ENCODE results near the gene GALNT7. TPM values are rescaled to one million over a fixed set of nuclear protein-coding genes. Genes with fewer than 3 reads are reported as not detected.

GALNT7 gene
- total RNA-seq, 1 experiment from 2014 or later: 13.8 TPM

GRCh38 chr4:173264245-173264644 is 95.6 kb downstream of the GALNT7 start:
- H3K27ac ChIP-seq (ENCODE audit: low read length): no peak overlapping the region
- no peak overlapping the region for H3K4me2 ChIP-seq (ENCODE audit: low read length)
- H3K9me3 ChIP-seq (ENCODE audit: low read length): no peaks in the 10 kb centered on the region
- ChIA-PET POLR2A (ENCODE audit: unreplicated experiment) (no interaction called here), CTCF (no interaction called here)
- no peaks in the 10 kb centered on the region for H3K9me2 ChIP-seq (replicated peaks; ENCODE audit: low read length)
- no peaks in the 10 kb centered on the region for H3K4me1 ChIP-seq (ENCODE audit: insufficient read depth, low read length)
- intact Hi-C loops (cut with micrococcal nuclease): no loop called here
- no peaks in the 10 kb centered on the region for H3K27me3 ChIP-seq (ENCODE audit: low read length)
- H3F3A ChIP-seq (ENCODE audit: low read length, unreplicated experiment): no peaks in the 10 kb centered on the region
- H4K20me1 ChIP-seq (ENCODE audit: low read length): no peaks in the 10 kb centered on the region
- DNase-seq: no peak
- TF ChIP-seq CTCF (conservative IDR thresholded peaks at IDR 0.05; ENCODE audit: low read depth, low read length) (no peak), EZH2phosphoT487 (IDR thresholded peaks at IDR 0.05; ENCODE audit: borderline replicate concordance, low read length) (no peak), EZH2 (IDR thresholded peaks at IDR 0.05; ENCODE audit: low read length, unreplicated experiment) (no peak)
- no peak overlapping the region for H2AFZ ChIP-seq (ENCODE audit: low read length)
- BruUV-seq (replicated peaks): no TSS peak
- H3K4me3 ChIP-seq (ENCODE audit: low read length): no peak overlapping the region
- no peak overlapping the region for H3K9ac ChIP-seq (ENCODE audit: low read length)
- no peaks in the 10 kb centered on the region for H3K79me2 ChIP-seq (ENCODE audit: low read length)
- no peak for ATAC-seq
- H3K36me3 ChIP-seq (ENCODE audit: low read depth, low read length): no peaks in the 10 kb centered on the region

GRCh38 chr4:173264684-173265185 is 96.1 kb downstream of the GALNT7 start:
- no peak overlapping the region for H3K27ac ChIP-seq (ENCODE audit: low read length)
- CTCF ChIA-PET: no interaction called here

More at GRCh38 chr4:173264684-173265185, 96.1 kb downstream of the GALNT7 start:
- Histone ChIP-seq H3K9ac (ENCODE audit: low read length) (no peak overlapping the region), H3F3A (ENCODE audit: low read length, unreplicated experiment) (no peaks in the 10 kb centered on the region), H3K4me3 (ENCODE audit: low read length) (no peak overlapping the region), H3K36me3 (ENCODE audit: low read depth, low read length) (no peaks in the 10 kb centered on the region), H3K9me3 (ENCODE audit: low read length) (no peaks in the 10 kb centered on the region), H3K27me3 (ENCODE audit: low read length) (no peaks in the 10 kb centered on the region), H3K79me2 (ENCODE audit: low read length) (no peaks in the 10 kb centered on the region), H2AFZ (ENCODE audit: low read length) (no peak overlapping the region), H3K4me2 (ENCODE audit: low read length) (no peak overlapping the region), H4K20me1 (ENCODE audit: low read length) (no peaks in the 10 kb centered on the region), H3K9me2 (replicated peaks; ENCODE audit: low read length) (no peaks in the 10 kb centered on the region), H3K4me1 (ENCODE audit: insufficient read depth, low read length) (no peaks in the 10 kb centered on the region)
- intact Hi-C loops (cut with micrococcal nuclease): no loop called here
- no peak for DNase-seq
- TF ChIP-seq CTCF (conservative IDR thresholded peaks at IDR 0.05; ENCODE audit: low read depth, low read length): no peak
- TF ChIP-seq EZH2 (IDR thresholded peaks at IDR 0.05; ENCODE audit: low read length, unreplicated experiment): no peak
- no peak for TF ChIP-seq EZH2phosphoT487 (IDR thresholded peaks at IDR 0.05; ENCODE audit: borderline replicate concordance, low read length)
- ATAC-seq: no peak
- POLR2A ChIA-PET (ENCODE audit: unreplicated experiment): no interaction called here
- no TSS peak for BruUV-seq (replicated peaks)

All from PC-3 (cell line).